B cell (primary cell): ENCODE results near the gene SCG2. TPM values are rescaled to one million over a fixed set of nuclear protein-coding genes. Genes with fewer than 3 reads are reported as not detected.

Experiments used
- ATAC-seq: fragments of 200-7000 bp; cut with Tn5 transposase; one replicate; pipeline ENCODE4 v1.10.0; 2021; ENCODE audit warnings: low read depth, mild to moderate bottlenecking, moderate number of reproducible peaks, moderate library complexity
- CTCF ChIA-PET: fragments of 350-600 bp; sonication (Branson Sonifier 250); formaldehyde crosslinking; loops from one replicate; lab custom pipeline; 2021; ENCODE audit warnings: antibody characterized with exemption, inconsistent platforms; lab: Charles Lee
- POLR2A ChIA-PET: fragments of 350-600 bp; sonication (Branson Sonifier 250); formaldehyde crosslinking; loops from one replicate; lab custom pipeline; 2021; ENCODE audit warnings: antibody characterized with exemption; lab: Charles Lee
- DNase-seq: peaks from one replicate; pipeline ENCODE4 v3.0.0; 2013
- H2AFZ ChIP-seq: 2 replicates; pipeline ENCODE4 v1.6.1; 2012; ENCODE audit warnings: mild to moderate bottlenecking, low read depth, low read length; ENCODE audit not compliant: insufficient read depth, poor library complexity, severe bottlenecking
- H3K27ac ChIP-seq, 2 donors: 1 replicate in 1 of 2; 2 replicates in 1 of 2; pipeline ENCODE4 v1.5.1; 2012 to 2013; ENCODE audit warnings: low read length in 2 of 2, mild to moderate bottlenecking in 2 of 2, moderate library complexity in 1 of 2
- H3K27me3 ChIP-seq, 4 experiments: fragments of 200-600 bp in 1 of 4; sonication (generic) in 1 of 4; replicated peaks in 1 of 4; 1 replicate in 2 of 4; 2 replicates in 2 of 4; pipeline versions ENCODE4 v1.6.1 to v1.7.0; 2013 to 2016; ENCODE audit warnings: low read length in 3 of 4, mild to moderate bottlenecking in 2 of 4, mixed read lengths in 1 of 4, moderate library complexity in 1 of 4; ENCODE audit not compliant: insufficient read depth in 4 of 4, control insufficient read depth in 3 of 4; ENCODE audit errors: control extremely low read depth in 1 of 4
- H3K36me3 ChIP-seq, 2 experiments: replicated peaks in 1 of 2; 1 replicate in 1 of 2; 2 replicates in 1 of 2; pipeline versions ENCODE4 v1.6.1 to v1.7.1; 2013; ENCODE audit warnings: low read length in 1 of 2; ENCODE audit not compliant: insufficient read depth in 2 of 2, control insufficient read depth in 1 of 2; ENCODE audit errors: control extremely low read depth in 1 of 2, extremely low read depth in 1 of 2
- H3K4me1 ChIP-seq, 2 donors: fragments of 200-600 bp in 1 of 2; sonication (generic) in 1 of 2; 1 replicate in 1 of 2; 2 replicates in 1 of 2; pipeline versions ENCODE4 v1.5.1 to v1.6.1; 2013 to 2017; ENCODE audit warnings: low read length in 2 of 2; ENCODE audit not compliant: control insufficient read depth in 2 of 2, insufficient read depth in 2 of 2
- H3K4me2 ChIP-seq: replicated peaks from 2 replicates; pipeline ENCODE3; 2012; ENCODE audit warnings: mild to moderate bottlenecking, low read depth, low read length; ENCODE audit not compliant: poor library complexity, severe bottlenecking
- H3K4me3 ChIP-seq, 5 experiments: fragments of 200-600 bp in 1 of 5; sonication (generic) in 1 of 5; 1 replicate in 3 of 5; 2 replicates in 2 of 5; pipeline versions ENCODE4 v1.5.1 to v1.7.0; 2011 to 2016; ENCODE audit warnings: low read length in 4 of 5, mild to moderate bottlenecking in 4 of 5, low read depth in 2 of 5, control low read depth in 1 of 5, moderate library complexity in 1 of 5; ENCODE audit not compliant: insufficient read depth in 1 of 5; ENCODE audit errors: control extremely low read depth in 1 of 5, extremely low read depth in 1 of 5
- H3K79me2 ChIP-seq: fragments of 200-600 bp; sonication (generic); one replicate; pipeline ENCODE4 v1.6.0; 2016; ENCODE audit warnings: low read length; ENCODE audit not compliant: control insufficient read depth, insufficient read depth
- H3K9ac ChIP-seq: fragments of 200-600 bp; sonication (generic); 2 replicates; pipeline ENCODE4 v1.6.1; 2017; ENCODE audit warnings: mild to moderate bottlenecking, low read length, moderate library complexity
- H3K9me3 ChIP-seq, 3 donors: one replicate each; pipeline versions ENCODE4 v1.6.1 to v1.7.1; 2013; ENCODE audit warnings: low read length in 2 of 3; ENCODE audit not compliant: control insufficient read depth in 2 of 3, insufficient read depth in 1 of 3; ENCODE audit errors: control extremely low read depth in 1 of 3
- H4K20me1 ChIP-seq: 2 replicates; pipeline ENCODE4 v1.6.0; 2012; ENCODE audit warnings: mild to moderate bottlenecking, low read length; ENCODE audit not compliant: insufficient read depth, control insufficient read depth, poor library complexity, severe bottlenecking
- H3K27ac Mint-ChIP-seq: one replicate; pipeline ENCODE4 v1.8.0; 2021; ENCODE audit warnings: mixed read lengths
- H3K27me3 Mint-ChIP-seq: one replicate; pipeline ENCODE4 v1.8.0; 2021; ENCODE audit warnings: mixed read lengths
- H3K4me1 Mint-ChIP-seq: one replicate; pipeline ENCODE4 v1.8.0; 2021; ENCODE audit warnings: mixed read lengths
- H3K4me3 Mint-ChIP-seq: one replicate; pipeline ENCODE4 v1.8.0; 2021; ENCODE audit warnings: mixed read lengths
- H3K9me3 Mint-ChIP-seq: one replicate; pipeline ENCODE4 v1.8.0; 2022; ENCODE audit warnings: mixed read lengths; ENCODE audit not compliant: insufficient read depth
- EZH2 ChIP-seq: IDR thresholded peaks from 2 replicates; pipeline ENCODE4 v1.6.1; 2012; ENCODE audit warnings: borderline replicate concordance, low read depth, mild to moderate bottlenecking, moderate library complexity, low read length; ENCODE audit not compliant: insufficient read depth, poor library complexity, severe bottlenecking
- WGBS: methylation state at CpG from one replicate; pipeline ENCODE4 v1.1.5; 2013; ENCODE audit warnings: missing lambda C conversion rate; ENCODE audit not compliant: insufficient coverage; 5-methylcytosine and 5-hydroxymethylcytosine counted together
- intact Hi-C: fragments of 100-400 bp; cut with micrococcal nuclease; formaldehyde crosslinking; loops from one replicate; pipeline ENCODE4 v1.10.0; 2022
- polyA plus RNA-seq: library from polyadenylated mRNA; depleted of rRNA; stranded (reverse); fragments of >200 nt; gene quantifications from 2 replicates; pipeline ENCODE4 v1.2.3, GENCODE V29; 2012
- total RNA-seq, 2 donors: library from RNA; stranded (reverse); fragments of 120-200 nt in 1 of 2; gene quantifications; 1 replicate in 1 of 2; 2 replicates in 1 of 2; pipeline versions ENCODE4 v1.2.3 to v1.2.4, GENCODE V29; 2013 to 2022
- TF ChIP-seq, protein P1 (sequence below): fragments of 200-600 bp; IDR thresholded peaks from one replicate; pipeline ENCODE4 v1.8.0; 2022; ENCODE audit warnings: antibody characterized with exemption, mild to moderate bottlenecking

The SCG2 gene
- total and polyA plus RNA-seq, 2 donors (not counting 1 experiment from before 2014, with no cell fraction given) = 0.12 to 0.44 TPM

GRCh38 chr2:223632826-223633225 is 30.7 kb upstream of the SCG2 start:
- no peak overlapping the region for H3K4me3 ChIP-seq
- Mint-ChIP-seq H3K27me3 (peaks cover 22% of the 10 kb centered on the region), H3K9me3 (no peaks in the 10 kb centered on the region), H3K4me3 (no peak overlapping the region), H3K4me1 (no peaks in the 10 kb centered on the region), H3K27ac (no peak overlapping the region)
- CTCF ChIA-PET = no interaction called here
- WGBS = no CpG with 5 or more reads among the region's 2 CpGs
- H2AFZ ChIP-seq = no peak overlapping the region
- intact Hi-C loops = no loop called here
- POLR2A ChIA-PET = no interaction called here
- no peak overlapping the region for H3K9ac ChIP-seq
- no peaks in the 10 kb centered on the region for H3K4me1 ChIP-seq
- H3K27me3 ChIP-seq = peaks cover 0 to 3% (median 0%) of the 10 kb centered on the region in 4 experiments
- no peaks in the 10 kb centered on the region for H3K36me3 ChIP-seq
- ATAC-seq = no peak
- no peaks in the 10 kb centered on the region for H3K79me2 ChIP-seq
- DNase-seq = no peak
- TF ChIP-seq, protein P1, sequence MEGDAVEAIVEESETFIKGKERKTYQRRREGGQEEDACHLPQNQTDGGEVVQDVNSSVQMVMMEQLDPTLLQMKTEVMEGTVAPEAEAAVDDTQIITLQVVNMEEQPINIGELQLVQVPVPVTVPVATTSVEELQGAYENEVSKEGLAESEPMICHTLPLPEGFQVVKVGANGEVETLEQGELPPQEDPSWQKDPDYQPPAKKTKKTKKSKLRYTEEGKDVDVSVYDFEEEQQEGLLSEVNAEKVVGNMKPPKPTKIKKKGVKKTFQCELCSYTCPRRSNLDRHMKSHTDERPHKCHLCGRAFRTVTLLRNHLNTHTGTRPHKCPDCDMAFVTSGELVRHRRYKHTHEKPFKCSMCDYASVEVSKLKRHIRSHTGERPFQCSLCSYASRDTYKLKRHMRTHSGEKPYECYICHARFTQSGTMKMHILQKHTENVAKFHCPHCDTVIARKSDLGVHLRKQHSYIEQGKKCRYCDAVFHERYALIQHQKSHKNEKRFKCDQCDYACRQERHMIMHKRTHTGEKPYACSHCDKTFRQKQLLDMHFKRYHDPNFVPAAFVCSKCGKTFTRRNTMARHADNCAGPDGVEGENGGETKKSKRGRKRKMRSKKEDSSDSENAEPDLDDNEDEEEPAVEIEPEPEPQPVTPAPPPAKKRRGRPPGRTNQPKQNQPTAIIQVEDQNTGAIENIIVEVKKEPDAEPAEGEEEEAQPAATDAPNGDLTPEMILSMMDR = no peak
- no peak for TF ChIP-seq EZH2
- no peak overlapping the region for H3K27ac ChIP-seq
- H3K9me3 ChIP-seq = no peaks in the 10 kb centered on the region
- H4K20me1 ChIP-seq = no peaks in the 10 kb centered on the region
- H3K4me2 ChIP-seq = no peak overlapping the region

DNA sequence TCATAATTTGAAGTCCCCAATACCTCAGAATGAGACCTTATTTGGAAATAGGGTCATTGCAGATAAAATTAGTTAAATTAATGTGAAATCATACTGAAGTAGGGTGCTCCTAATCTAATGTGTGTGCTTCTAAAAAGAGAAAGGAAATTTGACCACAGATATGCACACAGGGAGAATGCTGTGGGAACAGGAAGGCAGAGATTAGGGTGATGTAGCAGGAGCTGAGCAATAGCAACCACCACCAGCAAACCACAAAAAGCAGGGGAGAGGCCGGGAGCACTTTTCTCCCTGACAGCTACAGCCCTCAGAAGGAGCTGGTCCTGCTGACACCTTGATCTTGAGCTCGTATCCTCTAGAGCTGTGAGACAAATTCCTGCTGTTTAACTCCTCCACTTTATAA is 24.6 kb upstream of the SCG2 start:
- ChIA-PET CTCF (no interaction called here), POLR2A (no interaction called here)
- H3K79me2 ChIP-seq = no peaks in the 10 kb centered on the region
- ATAC-seq = no peak
- Mint-ChIP-seq H3K4me3 (no peak overlapping the region), H3K27me3 (peaks cover 38% of the 10 kb centered on the region), H3K4me1 (no peaks in the 10 kb centered on the region), H3K27ac (no peak overlapping the region), H3K9me3 (no peaks in the 10 kb centered on the region)
- no peak for TF ChIP-seq EZH2
- TF ChIP-seq, protein P1 = no peak
- peaks cover 0 to 1% (median 0%) of the 10 kb centered on the region in 3 donors for H3K9me3 ChIP-seq
- H4K20me1 ChIP-seq = no peaks in the 10 kb centered on the region
- no peak overlapping the region for H3K9ac ChIP-seq
- H3K4me3 ChIP-seq = no peak overlapping the region
- intact Hi-C loops = no loop called here
- no peak for DNase-seq
- no peaks in the 10 kb centered on the region for H3K36me3 ChIP-seq
- H2AFZ ChIP-seq = no peak overlapping the region
- H3K27ac ChIP-seq = no peak overlapping the region
- no peak overlapping the region for H3K4me2 ChIP-seq
- no CpG with 5 or more reads among the region's 2 CpGs for WGBS
- no peaks in the 10 kb centered on the region for H3K4me1 ChIP-seq
- H3K27me3 ChIP-seq = peaks cover 0 to 3% (median 0%) of the 10 kb centered on the region in 4 experiments
